ENCODE measurements around the gene NRXN3. TPM values are rescaled to one million over a fixed set of nuclear protein-coding genes. Genes with fewer than 3 reads are reported as not detected.

NRXN3 gene
- total RNA-seq, 1 donor from 2014 or later: 5.9 TPM

DNA sequence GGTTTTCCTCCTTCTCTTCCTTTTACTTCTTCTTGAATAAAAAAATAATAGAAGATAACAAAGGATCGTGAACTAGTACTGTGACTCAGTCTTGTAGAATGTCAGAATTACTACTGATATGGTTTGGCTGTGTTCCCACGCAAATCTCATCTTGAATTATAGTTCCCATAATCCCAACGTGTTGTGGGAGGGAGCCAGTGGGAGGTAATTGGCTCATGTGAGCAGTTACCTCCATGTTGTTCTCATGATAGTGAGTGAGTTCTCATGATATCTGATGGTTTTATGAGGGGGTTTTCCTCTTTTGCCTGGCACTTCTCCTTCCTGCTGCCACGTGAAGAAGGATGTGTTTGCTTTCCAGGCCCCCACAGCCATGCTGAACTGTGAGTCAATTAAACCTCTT, 1491.6 kb downstream of the NRXN3 start:
- Mint-ChIP-seq H3K36me3 (peaks cover 4% of the 10 kb centered on the region), H3K27me3 (ENCODE audit: insufficient read depth, low read depth) (no peaks in the 10 kb centered on the region), H3K9me3 (peaks cover 5% of the 10 kb centered on the region), H3K4me3 (no peak overlapping the region), H3K27ac (no peak overlapping the region), H3K4me1 (peaks cover 9% of the 10 kb centered on the region)
- TF ChIP-seq, protein P1, sequence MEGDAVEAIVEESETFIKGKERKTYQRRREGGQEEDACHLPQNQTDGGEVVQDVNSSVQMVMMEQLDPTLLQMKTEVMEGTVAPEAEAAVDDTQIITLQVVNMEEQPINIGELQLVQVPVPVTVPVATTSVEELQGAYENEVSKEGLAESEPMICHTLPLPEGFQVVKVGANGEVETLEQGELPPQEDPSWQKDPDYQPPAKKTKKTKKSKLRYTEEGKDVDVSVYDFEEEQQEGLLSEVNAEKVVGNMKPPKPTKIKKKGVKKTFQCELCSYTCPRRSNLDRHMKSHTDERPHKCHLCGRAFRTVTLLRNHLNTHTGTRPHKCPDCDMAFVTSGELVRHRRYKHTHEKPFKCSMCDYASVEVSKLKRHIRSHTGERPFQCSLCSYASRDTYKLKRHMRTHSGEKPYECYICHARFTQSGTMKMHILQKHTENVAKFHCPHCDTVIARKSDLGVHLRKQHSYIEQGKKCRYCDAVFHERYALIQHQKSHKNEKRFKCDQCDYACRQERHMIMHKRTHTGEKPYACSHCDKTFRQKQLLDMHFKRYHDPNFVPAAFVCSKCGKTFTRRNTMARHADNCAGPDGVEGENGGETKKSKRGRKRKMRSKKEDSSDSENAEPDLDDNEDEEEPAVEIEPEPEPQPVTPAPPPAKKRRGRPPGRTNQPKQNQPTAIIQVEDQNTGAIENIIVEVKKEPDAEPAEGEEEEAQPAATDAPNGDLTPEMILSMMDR (IDR thresholded peaks at IDR 0.05): no peak
- no peak for TF ChIP-seq EZH2 (IDR thresholded peaks at IDR 0.05)
- TF ChIP-seq EZH2phosphoT487 (IDR thresholded peaks at IDR 0.05): no peak
- Histone ChIP-seq H3K9ac (no peak overlapping the region), H3K4me2 (no peak overlapping the region), H3K9me3 (ENCODE audit: low read depth) (no peaks in the 10 kb centered on the region), H4K20me1 (ENCODE audit: low read depth) (no peaks in the 10 kb centered on the region), H3K27me3 (no peaks in the 10 kb centered on the region), H2AFZ (replicated peaks) (no peak overlapping the region), H3K36me3 (no peaks in the 10 kb centered on the region), H3K4me1 (peaks cover 5% of the 10 kb centered on the region), H3K4me3 (no peak overlapping the region), H3F3A (ENCODE audit: low read depth) (no peaks in the 10 kb centered on the region), H3K27ac (no peak overlapping the region), H3K79me2 (ENCODE audit: low read depth) (no peaks in the 10 kb centered on the region)
- DNase-seq (ENCODE audit: low spot score): no peak

DNA sequence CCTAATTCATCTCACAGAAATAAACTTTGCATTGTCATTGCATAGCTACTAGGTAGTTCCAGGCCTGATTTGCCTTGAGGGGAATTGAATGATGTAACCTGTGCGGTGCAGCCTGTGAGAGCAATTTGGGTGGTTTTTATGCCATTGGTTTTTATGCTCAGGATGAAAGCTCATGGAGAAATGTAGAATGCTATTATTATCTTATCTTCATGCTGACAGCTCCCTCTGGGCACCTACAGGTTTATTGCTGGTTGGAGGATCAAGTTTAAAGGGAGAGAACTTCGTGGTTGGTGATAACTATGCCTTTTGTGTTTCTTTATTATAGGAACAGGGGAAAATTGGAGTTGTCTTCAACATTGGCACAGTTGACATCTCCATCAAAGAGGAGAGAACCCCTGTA, 1493.3 kb downstream of the NRXN3 start:
- Histone ChIP-seq H3K4me3 (no peak overlapping the region), H2AFZ (replicated peaks) (no peak overlapping the region), H3K27me3 (no peaks in the 10 kb centered on the region), H3K36me3 (no peaks in the 10 kb centered on the region), H3K27ac (no peak overlapping the region), H3K9me3 (ENCODE audit: low read depth) (no peaks in the 10 kb centered on the region), H3F3A (ENCODE audit: low read depth) (no peaks in the 10 kb centered on the region), H3K4me2 (no peak overlapping the region), H4K20me1 (ENCODE audit: low read depth) (no peaks in the 10 kb centered on the region), H3K4me1 (peaks cover 5% of the 10 kb centered on the region), H3K79me2 (ENCODE audit: low read depth) (no peaks in the 10 kb centered on the region), H3K9ac (no peak overlapping the region)
- peaks cover 4% of the 10 kb centered on the region for H3K36me3 Mint-ChIP-seq
- DNase-seq (ENCODE audit: low spot score): no peak
- peaks cover 19% of the 10 kb centered on the region for H3K4me1 Mint-ChIP-seq
- TF ChIP-seq, protein P1 (IDR thresholded peaks at IDR 0.05): no peak
- TF ChIP-seq EZH2phosphoT487 (IDR thresholded peaks at IDR 0.05) (no peak), EZH2 (IDR thresholded peaks at IDR 0.05) (no peak)
- H3K27ac Mint-ChIP-seq: no peak overlapping the region
- H3K4me3 Mint-ChIP-seq: no peak overlapping the region
- H3K27me3 Mint-ChIP-seq (ENCODE audit: insufficient read depth, low read depth): no peaks in the 10 kb centered on the region
- peaks cover 5% of the 10 kb centered on the region for H3K9me3 Mint-ChIP-seq

DNA sequence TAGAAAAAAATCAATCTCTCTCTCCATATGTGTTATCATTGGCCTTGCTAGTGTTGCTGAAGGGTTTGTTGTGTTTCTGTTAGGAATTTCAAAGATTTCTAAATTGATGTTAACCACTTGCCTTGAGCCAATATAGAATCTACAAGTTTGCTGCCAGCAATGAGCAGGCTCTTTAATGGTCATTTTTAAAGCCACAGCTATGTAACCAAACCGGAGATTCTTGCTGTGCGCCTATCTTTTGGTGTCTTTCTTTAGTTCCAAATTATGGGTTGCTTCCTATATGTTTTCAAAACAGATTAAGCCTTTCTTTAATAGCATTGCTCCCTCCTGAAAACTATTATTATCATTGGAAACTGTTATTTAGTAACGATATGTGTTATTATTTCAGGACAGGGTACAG, 1495.4 kb downstream of the NRXN3 start:
- Histone ChIP-seq H4K20me1 (ENCODE audit: low read depth) (no peaks in the 10 kb centered on the region), H3K79me2 (ENCODE audit: low read depth) (no peaks in the 10 kb centered on the region), H3F3A (ENCODE audit: low read depth) (no peaks in the 10 kb centered on the region), H3K4me3 (no peak overlapping the region), H2AFZ (replicated peaks) (no peak overlapping the region), H3K9me3 (ENCODE audit: low read depth) (no peaks in the 10 kb centered on the region), H3K4me2 (no peak overlapping the region), H3K4me1 (no peaks in the 10 kb centered on the region), H3K27me3 (no peaks in the 10 kb centered on the region), H3K9ac (no peak overlapping the region), H3K36me3 (no peaks in the 10 kb centered on the region), H3K27ac (no peak overlapping the region)
- Mint-ChIP-seq H3K9me3 (peaks cover 5% of the 10 kb centered on the region), H3K4me3 (no peak overlapping the region), H3K36me3 (peaks cover 4% of the 10 kb centered on the region), H3K4me1 (peaks cover 20% of the 10 kb centered on the region), H3K27ac (no peak overlapping the region), H3K27me3 (ENCODE audit: insufficient read depth, low read depth) (no peaks in the 10 kb centered on the region)
- no peak for DNase-seq (ENCODE audit: low spot score)
- TF ChIP-seq, protein P1 (IDR thresholded peaks at IDR 0.05): no peak
- TF ChIP-seq EZH2phosphoT487 (IDR thresholded peaks at IDR 0.05) (no peak), EZH2 (IDR thresholded peaks at IDR 0.05) (no peak)
